ENCODE measurements around the gene LIMA1.
"Not testable (repeated sequence)": the region's sequence is repeated elsewhere in the genome, so short reads cannot be mapped to it uniquely, and the experiment has no call there.

LIMA1 gene

GRCh38 chr12:50219001-50219400, 64.3 kb downstream of the LIMA1 start:
- not testable (repeated sequence) for DNase-seq (ENCODE audit: low spot score)

GRCh38 chr12:50218386-50218785, 64.9 kb downstream of the LIMA1 start:
- DNase-seq (ENCODE audit: low spot score) = no peak

GRCh38 chr12:50217202-50217601, 66.1 kb downstream of the LIMA1 start:
- no peak for DNase-seq (ENCODE audit: low spot score)

- no peak for DNase-seq (ENCODE audit: low spot score)
These were observed 68.3 kb downstream of the LIMA1 start for GRCh38 chr12:50215033-50215432.

- no peak for DNase-seq (ENCODE audit: low spot score)
These were observed 69.3 kb downstream of the LIMA1 start for GRCh38 chr12:50214018-50214417.

GRCh38 chr12:50213439-50213838, 69.9 kb downstream of the LIMA1 start:
- no peak for DNase-seq (ENCODE audit: low spot score)

- no peak for DNase-seq (ENCODE audit: low spot score)
These were observed 71.3 kb downstream of the LIMA1 start for GRCh38 chr12:50212071-50212467.

- DNase-seq (ENCODE audit: low spot score) = no peak
These were observed 71.8 kb downstream of the LIMA1 start for GRCh38 chr12:50211392-50212070.

- DNase-seq (ENCODE audit: low spot score) = no peak
These were observed 75.9 kb downstream of the LIMA1 start for GRCh38 chr12:50207424-50207823.

GRCh38 chr12:50205648-50206047, 77.7 kb downstream of the LIMA1 start:
- DNase-seq (ENCODE audit: low spot score) = no peak

- DNase-seq (ENCODE audit: low spot score) = no peak
These were observed 79.6 kb downstream of the LIMA1 start for GRCh38 chr12:50203691-50204090.

GRCh38 chr12:50201987-50202521, 81.3 kb downstream of the LIMA1 start:
- DNase-seq (ENCODE audit: low spot score) = no peak

- DNase-seq (ENCODE audit: low spot score) = no peak
These were observed 82.6 kb downstream of the LIMA1 start for GRCh38 chr12:50200552-50201273.

GRCh38 chr12:50198829-50199228, 84.5 kb downstream of the LIMA1 start:
- no peak for DNase-seq (ENCODE audit: low spot score)

GRCh38 chr12:50197297-50197727, 86.0 kb downstream of the LIMA1 start:
- no peak for DNase-seq (ENCODE audit: low spot score)

GRCh38 chr12:50196537-50196936, 86.8 kb downstream of the LIMA1 start:
- DNase-seq (ENCODE audit: low spot score) = no peak

GRCh38 chr12:50195832-50196231, 87.5 kb downstream of the LIMA1 start:
- DNase-seq (ENCODE audit: low spot score) = no peak

GRCh38 chr12:50192908-50193307, 90.4 kb downstream of the LIMA1 start:
- no peak for DNase-seq (ENCODE audit: low spot score)

GRCh38 chr12:50192236-50192635, 91.1 kb downstream of the LIMA1 start:
- DNase-seq (ENCODE audit: low spot score) = no peak

- DNase-seq (ENCODE audit: low spot score) = no peak
These were observed 92.5 kb downstream of the LIMA1 start for GRCh38 chr12:50190859-50191258.

GRCh38 chr12:50188875-50189575, 94.3 kb downstream of the LIMA1 start:
- no peak for DNase-seq (ENCODE audit: low spot score)

- no peak for DNase-seq (ENCODE audit: low spot score)
These were observed 95.0 kb downstream of the LIMA1 start for GRCh38 chr12:50188241-50188781.
